B cell (primary cell): ENCODE measurements around the gene ARHGEF26. TPM values are rescaled to one million over a fixed set of nuclear protein-coding genes. Genes with fewer than 3 reads are reported as not detected.

Experiments
- ATAC-seq: fragments of 200-7000 bp; cut with Tn5 transposase; one replicate; pipeline ENCODE4 v1.10.0; 2021; ENCODE audit warnings: low read depth, mild to moderate bottlenecking, moderate number of reproducible peaks, moderate library complexity
- CTCF ChIA-PET: fragments of 350-600 bp; sonication (Branson Sonifier 250); formaldehyde crosslinking; loops from one replicate; lab custom pipeline; 2021; ENCODE audit warnings: antibody characterized with exemption, inconsistent platforms; lab: Charles Lee
- POLR2A ChIA-PET: fragments of 350-600 bp; sonication (Branson Sonifier 250); formaldehyde crosslinking; loops from one replicate; lab custom pipeline; 2021; ENCODE audit warnings: antibody characterized with exemption; lab: Charles Lee
- DNase-seq: peaks from one replicate; pipeline ENCODE4 v3.0.0; 2013
- H2AFZ ChIP-seq: 2 replicates; pipeline ENCODE4 v1.6.1; 2012; ENCODE audit warnings: mild to moderate bottlenecking, low read depth, low read length; ENCODE audit not compliant: insufficient read depth, poor library complexity, severe bottlenecking
- H3K27ac ChIP-seq, 2 donors: 1 replicate in 1 of 2; 2 replicates in 1 of 2; pipeline ENCODE4 v1.5.1; 2012 to 2013; ENCODE audit warnings: low read length in 2 of 2, mild to moderate bottlenecking in 2 of 2, moderate library complexity in 1 of 2
- H3K27me3 ChIP-seq, 4 experiments: fragments of 200-600 bp in 1 of 4; sonication (generic) in 1 of 4; replicated peaks in 1 of 4; 1 replicate in 2 of 4; 2 replicates in 2 of 4; pipeline versions ENCODE4 v1.6.1 to v1.7.0; 2013 to 2016; ENCODE audit warnings: low read length in 3 of 4, mild to moderate bottlenecking in 2 of 4, mixed read lengths in 1 of 4, moderate library complexity in 1 of 4; ENCODE audit not compliant: insufficient read depth in 4 of 4, control insufficient read depth in 3 of 4; ENCODE audit errors: control extremely low read depth in 1 of 4
- H3K36me3 ChIP-seq, 2 experiments: replicated peaks in 1 of 2; 1 replicate in 1 of 2; 2 replicates in 1 of 2; pipeline versions ENCODE4 v1.6.1 to v1.7.1; 2013; ENCODE audit warnings: low read length in 1 of 2; ENCODE audit not compliant: insufficient read depth in 2 of 2, control insufficient read depth in 1 of 2; ENCODE audit errors: control extremely low read depth in 1 of 2, extremely low read depth in 1 of 2
- H3K4me1 ChIP-seq, 2 donors: fragments of 200-600 bp in 1 of 2; sonication (generic) in 1 of 2; 1 replicate in 1 of 2; 2 replicates in 1 of 2; pipeline versions ENCODE4 v1.5.1 to v1.6.1; 2013 to 2017; ENCODE audit warnings: low read length in 2 of 2; ENCODE audit not compliant: control insufficient read depth in 2 of 2, insufficient read depth in 2 of 2
- H3K4me2 ChIP-seq: replicated peaks from 2 replicates; pipeline ENCODE3; 2012; ENCODE audit warnings: mild to moderate bottlenecking, low read depth, low read length; ENCODE audit not compliant: poor library complexity, severe bottlenecking
- H3K4me3 ChIP-seq, 5 experiments: fragments of 200-600 bp in 1 of 5; sonication (generic) in 1 of 5; 1 replicate in 3 of 5; 2 replicates in 2 of 5; pipeline versions ENCODE4 v1.5.1 to v1.7.0; 2011 to 2016; ENCODE audit warnings: low read length in 4 of 5, mild to moderate bottlenecking in 4 of 5, low read depth in 2 of 5, control low read depth in 1 of 5, moderate library complexity in 1 of 5; ENCODE audit not compliant: insufficient read depth in 1 of 5; ENCODE audit errors: control extremely low read depth in 1 of 5, extremely low read depth in 1 of 5
- H3K79me2 ChIP-seq: fragments of 200-600 bp; sonication (generic); one replicate; pipeline ENCODE4 v1.6.0; 2016; ENCODE audit warnings: low read length; ENCODE audit not compliant: control insufficient read depth, insufficient read depth
- H3K9ac ChIP-seq: fragments of 200-600 bp; sonication (generic); 2 replicates; pipeline ENCODE4 v1.6.1; 2017; ENCODE audit warnings: mild to moderate bottlenecking, low read length, moderate library complexity
- H3K9me3 ChIP-seq, 3 donors: one replicate each; pipeline versions ENCODE4 v1.6.1 to v1.7.1; 2013; ENCODE audit warnings: low read length in 2 of 3; ENCODE audit not compliant: control insufficient read depth in 2 of 3, insufficient read depth in 1 of 3; ENCODE audit errors: control extremely low read depth in 1 of 3
- H4K20me1 ChIP-seq: 2 replicates; pipeline ENCODE4 v1.6.0; 2012; ENCODE audit warnings: mild to moderate bottlenecking, low read length; ENCODE audit not compliant: insufficient read depth, control insufficient read depth, poor library complexity, severe bottlenecking
- H3K27ac Mint-ChIP-seq: one replicate; pipeline ENCODE4 v1.8.0; 2021; ENCODE audit warnings: mixed read lengths
- H3K27me3 Mint-ChIP-seq: one replicate; pipeline ENCODE4 v1.8.0; 2021; ENCODE audit warnings: mixed read lengths
- H3K4me1 Mint-ChIP-seq: one replicate; pipeline ENCODE4 v1.8.0; 2021; ENCODE audit warnings: mixed read lengths
- H3K4me3 Mint-ChIP-seq: one replicate; pipeline ENCODE4 v1.8.0; 2021; ENCODE audit warnings: mixed read lengths
- H3K9me3 Mint-ChIP-seq: one replicate; pipeline ENCODE4 v1.8.0; 2022; ENCODE audit warnings: mixed read lengths; ENCODE audit not compliant: insufficient read depth
- CTCF ChIP-seq: fragments of 200-600 bp; IDR thresholded peaks from one replicate; pipeline ENCODE4 v1.8.0; 2022; ENCODE audit warnings: antibody characterized with exemption, mild to moderate bottlenecking
- EZH2 ChIP-seq: IDR thresholded peaks from 2 replicates; pipeline ENCODE4 v1.6.1; 2012; ENCODE audit warnings: borderline replicate concordance, low read depth, mild to moderate bottlenecking, moderate library complexity, low read length; ENCODE audit not compliant: insufficient read depth, poor library complexity, severe bottlenecking
- WGBS: methylation state at CpG from one replicate; pipeline ENCODE4 v1.1.5; 2013; ENCODE audit warnings: missing lambda C conversion rate; ENCODE audit not compliant: insufficient coverage; 5-methylcytosine and 5-hydroxymethylcytosine counted together
- intact Hi-C: fragments of 100-400 bp; cut with micrococcal nuclease; formaldehyde crosslinking; loops from one replicate; pipeline ENCODE4 v1.10.0; 2022
- polyA plus RNA-seq: library from polyadenylated mRNA; depleted of rRNA; stranded (reverse); fragments of >200 nt; gene quantifications from 2 replicates; pipeline ENCODE4 v1.2.3, GENCODE V29; 2012
- total RNA-seq, 2 donors: library from RNA; stranded (reverse); fragments of 120-200 nt in 1 of 2; gene quantifications; 1 replicate in 1 of 2; 2 replicates in 1 of 2; pipeline versions ENCODE4 v1.2.3 to v1.2.4, GENCODE V29; 2013 to 2022

Gene ARHGEF26
- total and polyA plus RNA-seq, 2 donors (not counting 1 experiment from before 2014, with no cell fraction given), result not detected

- H4K20me1 ChIP-seq, result no peaks in the 10 kb centered on the region
- no peaks in the 10 kb centered on the region for H3K9me3 Mint-ChIP-seq
- H3K9ac ChIP-seq, result no peak overlapping the region
- no peaks in the 10 kb centered on the region for H3K79me2 ChIP-seq
- no peaks in the 10 kb centered on the region for H3K9me3 ChIP-seq
- ChIA-PET CTCF (no interaction called here), POLR2A (no interaction called here)
- DNase-seq (no peak), ATAC-seq (no peak)
- H3K4me2 ChIP-seq, result no peak overlapping the region
- peaks cover 6% of the 10 kb centered on the region for H3K27me3 Mint-ChIP-seq
- no peak for TF ChIP-seq EZH2
- no peak for TF ChIP-seq CTCF
- H3K4me3 Mint-ChIP-seq, result no peak overlapping the region
- WGBS, result no CpG with 5 or more reads among the region's 2 CpGs
- no peak overlapping the region for H2AFZ ChIP-seq
- intact Hi-C loops, result no loop called here
- H3K4me1 ChIP-seq, result no peaks in the 10 kb centered on the region
- H3K27me3 ChIP-seq, result no peaks in the 10 kb centered on the region
- no peak overlapping the region for H3K27ac ChIP-seq
- H3K4me1 Mint-ChIP-seq, result peaks cover 3% of the 10 kb centered on the region
- no peak overlapping the region for H3K4me3 ChIP-seq
- H3K27ac Mint-ChIP-seq, result no peak overlapping the region
- H3K36me3 ChIP-seq, result no peaks in the 10 kb centered on the region
Observed at GRCh38 chr3:154192225-154192624, 71.0 kb downstream of the ARHGEF26 start.

GRCh38 chr3:154193000-154193615 lies 71.9 kb downstream of the ARHGEF26 start:
- no CpG with 5 or more reads among the region's 1 CpG for WGBS
- H3K27ac Mint-ChIP-seq, result no peak overlapping the region
- no peak for ATAC-seq

More at GRCh38 chr3:154193000-154193615, 71.9 kb downstream of the ARHGEF26 start:
- no peak for TF ChIP-seq EZH2
- no peak for TF ChIP-seq CTCF
- intact Hi-C loops, result no loop called here
- no peak for DNase-seq
- H3K4me3 Mint-ChIP-seq, result no peak overlapping the region
- H3K79me2 ChIP-seq, result no peaks in the 10 kb centered on the region
- H4K20me1 ChIP-seq, result no peaks in the 10 kb centered on the region
- peaks cover 6% of the 10 kb centered on the region for H3K27me3 Mint-ChIP-seq
- H3K9me3 ChIP-seq, result no peaks in the 10 kb centered on the region
- H3K27me3 ChIP-seq, result no peaks in the 10 kb centered on the region
- POLR2A ChIA-PET, result no interaction called here
- H3K4me2 ChIP-seq, result no peak overlapping the region
- H2AFZ ChIP-seq, result no peak overlapping the region
- no peaks in the 10 kb centered on the region for H3K4me1 ChIP-seq
- no peak overlapping the region for H3K4me3 ChIP-seq
- no peaks in the 10 kb centered on the region for H3K9me3 Mint-ChIP-seq
- H3K27ac ChIP-seq, result no peak overlapping the region
- H3K4me1 Mint-ChIP-seq, result peaks cover 3% of the 10 kb centered on the region
- H3K9ac ChIP-seq, result no peak overlapping the region
- CTCF ChIA-PET, result no interaction called here
- no peaks in the 10 kb centered on the region for H3K36me3 ChIP-seq
